Measurements from ENCODE around the gene SLC20A1. TPM values are rescaled to one million over a fixed set of nuclear protein-coding genes. Genes with fewer than 3 reads are reported as not detected.
"Not testable (repeated sequence)": the region's sequence is repeated elsewhere in the genome, so short reads cannot be mapped to it uniquely, and the experiment has no call there.

Gene SLC20A1
- total RNA-seq, 2 donors from 2014 or later: 10.7 to 34.1 TPM

- intact Hi-C loops (cut with DNase I): no loop called here
- no peaks in the 10 kb centered on the region for H3K27me3 ChIP-seq (replicated peaks; ENCODE audit: insufficient read depth)
- WGBS: 70% methylated on average over 8 of the region's 8 CpGs
- DNase-seq (ENCODE audit: low spot score): no peak
- no peak overlapping the region for H3K4me3 ChIP-seq
- H3K36me3 ChIP-seq: no peaks in the 10 kb centered on the region
- TF ChIP-seq POLR2AphosphoS5 (IDR thresholded peaks at IDR 0.05) (no peak), POLR2A (IDR thresholded peaks at IDR 0.05) (no peak)
- TF ChIP-seq, protein P1, sequence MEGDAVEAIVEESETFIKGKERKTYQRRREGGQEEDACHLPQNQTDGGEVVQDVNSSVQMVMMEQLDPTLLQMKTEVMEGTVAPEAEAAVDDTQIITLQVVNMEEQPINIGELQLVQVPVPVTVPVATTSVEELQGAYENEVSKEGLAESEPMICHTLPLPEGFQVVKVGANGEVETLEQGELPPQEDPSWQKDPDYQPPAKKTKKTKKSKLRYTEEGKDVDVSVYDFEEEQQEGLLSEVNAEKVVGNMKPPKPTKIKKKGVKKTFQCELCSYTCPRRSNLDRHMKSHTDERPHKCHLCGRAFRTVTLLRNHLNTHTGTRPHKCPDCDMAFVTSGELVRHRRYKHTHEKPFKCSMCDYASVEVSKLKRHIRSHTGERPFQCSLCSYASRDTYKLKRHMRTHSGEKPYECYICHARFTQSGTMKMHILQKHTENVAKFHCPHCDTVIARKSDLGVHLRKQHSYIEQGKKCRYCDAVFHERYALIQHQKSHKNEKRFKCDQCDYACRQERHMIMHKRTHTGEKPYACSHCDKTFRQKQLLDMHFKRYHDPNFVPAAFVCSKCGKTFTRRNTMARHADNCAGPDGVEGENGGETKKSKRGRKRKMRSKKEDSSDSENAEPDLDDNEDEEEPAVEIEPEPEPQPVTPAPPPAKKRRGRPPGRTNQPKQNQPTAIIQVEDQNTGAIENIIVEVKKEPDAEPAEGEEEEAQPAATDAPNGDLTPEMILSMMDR (IDR thresholded peaks at IDR 0.05): no peak
- no peaks in the 10 kb centered on the region for H3K9me3 ChIP-seq
- no peaks in the 10 kb centered on the region for H3K4me1 ChIP-seq (replicated peaks)
- no peak overlapping the region for H3K27ac ChIP-seq
These were observed 37.9 kb upstream of the SLC20A1 start for GRCh38 chr2:112607680-112608438.

DNA sequence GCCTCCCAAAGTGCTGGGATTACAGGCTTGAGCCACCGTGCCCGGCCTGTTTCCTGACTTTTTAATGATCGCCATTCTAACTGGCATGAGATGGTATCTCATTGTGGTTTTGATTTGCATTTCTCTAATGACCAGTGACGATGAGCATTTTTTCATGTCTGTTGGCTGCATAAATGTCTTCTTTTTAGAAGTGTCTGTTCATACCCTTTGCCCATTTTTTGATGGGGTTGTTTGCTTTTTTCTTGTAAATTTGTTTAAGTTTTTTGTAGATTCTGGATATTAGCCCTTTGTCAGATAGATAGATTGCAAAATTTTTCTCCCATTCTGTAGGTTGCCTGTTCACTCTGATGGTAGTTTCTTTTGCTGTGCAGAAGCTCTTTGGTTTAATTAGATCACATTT, 36.4 kb upstream of the SLC20A1 start:
- intact Hi-C loops (cut with DNase I); H3K4me1 ChIP-seq (replicated peaks); H3K4me3 ChIP-seq; DNase-seq (ENCODE audit: low spot score); H3K27me3 ChIP-seq (replicated peaks; ENCODE audit: insufficient read depth); H3K27ac ChIP-seq; H3K9me3 ChIP-seq; H3K36me3 ChIP-seq: not testable (repeated sequence)
- WGBS: 81% methylated on average over 4 of the region's 4 CpGs

GRCh38 chr2:112612283-112612682, 33.5 kb upstream of the SLC20A1 start:
- WGBS: 56% methylated on average over 1 of the region's 1 CpG
- H3K9me3 ChIP-seq; H3K4me1 ChIP-seq (replicated peaks); DNase-seq (ENCODE audit: low spot score); H3K36me3 ChIP-seq; H3K27ac ChIP-seq; intact Hi-C loops (cut with DNase I); H3K27me3 ChIP-seq (replicated peaks; ENCODE audit: insufficient read depth); H3K4me3 ChIP-seq: not testable (repeated sequence)

DNA sequence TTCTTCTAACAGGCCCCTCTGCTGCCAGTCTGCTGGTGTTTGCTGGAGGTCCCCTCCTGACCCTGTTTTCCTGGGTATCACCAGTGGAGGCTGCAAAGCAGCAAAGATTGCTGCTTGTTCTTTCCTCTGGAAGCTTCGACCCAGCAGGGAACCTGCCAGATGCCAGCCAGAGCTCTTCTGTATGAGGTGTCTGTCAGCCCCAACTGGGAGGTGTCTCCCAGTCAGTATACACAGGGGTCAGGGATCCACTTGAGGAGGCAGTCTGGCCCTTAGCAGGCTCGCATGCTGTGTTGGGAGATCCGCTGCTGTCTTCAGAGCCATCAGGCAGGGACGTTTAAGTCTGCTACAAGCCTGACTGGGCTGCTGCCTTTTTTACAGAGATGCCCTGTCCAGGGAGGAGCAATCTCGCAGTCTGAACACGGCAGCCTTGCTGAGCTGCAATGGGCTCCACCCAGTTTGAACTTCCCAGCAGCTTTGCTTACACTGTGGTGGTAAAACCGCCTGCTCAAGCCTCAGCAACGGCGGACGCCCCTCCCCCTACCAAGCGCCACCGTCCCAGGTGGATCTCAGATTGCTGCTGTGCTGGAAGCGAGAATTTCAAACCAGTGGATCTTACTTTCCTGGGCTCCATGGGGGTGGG, 31.4 kb upstream of the SLC20A1 start:
- Histone ChIP-seq H3K9me3 (no peaks in the 10 kb centered on the region), H3K4me1 (replicated peaks) (no peaks in the 10 kb centered on the region), H3K27ac (no peak overlapping the region), H3K4me3 (no peak overlapping the region), H3K27me3 (replicated peaks; ENCODE audit: insufficient read depth) (no peaks in the 10 kb centered on the region), H3K36me3 (no peaks in the 10 kb centered on the region)
- no peak for DNase-seq (ENCODE audit: low spot score)
- TF ChIP-seq, protein P1 (IDR thresholded peaks at IDR 0.05): no peak
- TF ChIP-seq POLR2A (IDR thresholded peaks at IDR 0.05) (no peak), POLR2AphosphoS5 (IDR thresholded peaks at IDR 0.05) (no peak)
- intact Hi-C loops (cut with DNase I): no loop called here
- 53% methylated on average over 13 of the region's 13 CpGs for WGBS

- H3K4me3 ChIP-seq: no peak overlapping the region
- 97% methylated on average over 8 of the region's 8 CpGs for WGBS
- H3K4me1 ChIP-seq (replicated peaks): no peaks in the 10 kb centered on the region
- H3K36me3 ChIP-seq: no peaks in the 10 kb centered on the region
- intact Hi-C loops (cut with DNase I): no loop called here
- no peaks in the 10 kb centered on the region for H3K27me3 ChIP-seq (replicated peaks; ENCODE audit: insufficient read depth)
- no peak for DNase-seq (ENCODE audit: low spot score)
- H3K9me3 ChIP-seq: no peaks in the 10 kb centered on the region
- no peak overlapping the region for H3K27ac ChIP-seq
- TF ChIP-seq, protein P1 (IDR thresholded peaks at IDR 0.05): no peak
- TF ChIP-seq POLR2A (IDR thresholded peaks at IDR 0.05) (no peak), POLR2AphosphoS5 (IDR thresholded peaks at IDR 0.05) (no peak)
These were observed 30.7 kb upstream of the SLC20A1 start for GRCh38 chr2:112615051-112615450.

DNA sequence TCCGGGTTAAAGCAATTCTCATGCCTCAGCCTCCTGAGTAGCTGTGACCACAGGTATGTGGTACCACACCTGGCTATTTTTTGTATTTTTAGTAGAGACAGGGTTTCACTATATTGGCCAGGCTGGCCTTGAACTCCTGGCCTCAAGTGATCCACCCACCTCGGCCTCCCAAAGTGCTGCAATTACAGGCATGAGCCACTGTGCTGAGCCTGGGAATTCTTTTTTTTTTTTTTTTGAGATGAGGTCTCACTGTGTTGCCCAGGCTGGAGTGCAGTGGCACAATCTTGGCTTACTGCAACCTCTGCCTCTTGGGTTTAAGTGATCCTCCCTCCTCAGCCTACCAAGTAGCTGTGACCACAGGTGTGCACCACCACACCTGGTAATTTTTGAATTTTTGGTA, 29.9 kb upstream of the SLC20A1 start:
- intact Hi-C loops (cut with DNase I): not testable (repeated sequence)

More for the DNA sequence above, 29.9 kb upstream of the SLC20A1 start:
- H3K27me3 ChIP-seq (replicated peaks; ENCODE audit: insufficient read depth); H3K27ac ChIP-seq; H3K9me3 ChIP-seq; H3K4me1 ChIP-seq (replicated peaks); DNase-seq (ENCODE audit: low spot score); H3K36me3 ChIP-seq; H3K4me3 ChIP-seq: not testable (repeated sequence)
- 100% methylated on average over 2 of the region's 2 CpGs for WGBS

Measured in prostate gland (tissue), 2 donors.